ENCODE measurements around the gene RFC4.
A peak's percentile ranks its signal among the peaks of the same experiment; 100 is the strongest.
"Not testable (repeated sequence)": the region's sequence is repeated elsewhere in the genome, so short reads cannot be mapped to it uniquely, and the experiment has no call there.

The RFC4 gene

GRCh38 chr3:186825294-186825821, 19.1 kb upstream of the RFC4 start:
- DNase-seq (ENCODE audit: low read depth, low spot score), result peak; percentile 82

GRCh38 chr3:186824430-186825139, 18.3 kb upstream of the RFC4 start:
- peak; percentile 42 for DNase-seq (ENCODE audit: low read depth, low spot score)

- DNase-seq (ENCODE audit: low read depth, low spot score), result no peak
These were observed 17.1 kb upstream of the RFC4 start for GRCh38 chr3:186823386-186823785.

- DNase-seq (ENCODE audit: low read depth, low spot score), result not testable (repeated sequence)
These were observed 16.1 kb upstream of the RFC4 start for GRCh38 chr3:186822388-186822759.

- DNase-seq (ENCODE audit: low read depth, low spot score), result no peak
These were observed 15.4 kb upstream of the RFC4 start for GRCh38 chr3:186821429-186822387.

GRCh38 chr3:186818956-186819355, 12.7 kb upstream of the RFC4 start:
- no peak for DNase-seq (ENCODE audit: low read depth, low spot score)

GRCh38 chr3:186818516-186818915, 12.2 kb upstream of the RFC4 start:
- DNase-seq (ENCODE audit: low read depth, low spot score), result no peak

- DNase-seq (ENCODE audit: low read depth, low spot score), result peak; percentile 36
These were observed 9.2 kb upstream of the RFC4 start for GRCh38 chr3:186815435-186815834.

GRCh38 chr3:186814100-186814499, 7.8 kb upstream of the RFC4 start:
- DNase-seq (ENCODE audit: low read depth, low spot score), result no peak

GRCh38 chr3:186811313-186811712, 5.0 kb upstream of the RFC4 start:
- DNase-seq (ENCODE audit: low read depth, low spot score), result not testable (repeated sequence)

- DNase-seq (ENCODE audit: low read depth, low spot score), result no peak
These were observed 4.2 kb upstream of the RFC4 start for GRCh38 chr3:186810336-186810996.

- DNase-seq (ENCODE audit: low read depth, low spot score), result no peak
These were observed 949 bp upstream of the RFC4 start for GRCh38 chr3:186807231-186807630.

- not testable (repeated sequence) for DNase-seq (ENCODE audit: low read depth, low spot score)
These were observed 2.8 kb downstream of the RFC4 start for GRCh38 chr3:186803447-186803846.

GRCh38 chr3:186802701-186803100, 3.6 kb downstream of the RFC4 start:
- no peak for DNase-seq (ENCODE audit: low read depth, low spot score)

GRCh38 chr3:186800285-186800684, 6.0 kb downstream of the RFC4 start:
- no peak for DNase-seq (ENCODE audit: low read depth, low spot score)

- no peak for DNase-seq (ENCODE audit: low read depth, low spot score)
These were observed 7.9 kb downstream of the RFC4 start for GRCh38 chr3:186798239-186798874.

GRCh38 chr3:186790261-186790981, 15.9 kb downstream of the RFC4 start:
- DNase-seq (ENCODE audit: low read depth, low spot score), result peak; percentile 60

GRCh38 chr3:186789554-186790260, 16.6 kb downstream of the RFC4 start:
- no peak for DNase-seq (ENCODE audit: low read depth, low spot score)

GRCh38 chr3:186788482-186789370, 17.6 kb downstream of the RFC4 start:
- DNase-seq (ENCODE audit: low read depth, low spot score), result peak; percentile 20

Measured in ELF-1 (cell line).